Skeletal muscle satellite cell (primary cell): Measurements from ENCODE around the gene NDOR1.

Experiments
- H3K27me3 ChIP-seq: 2 replicates; pipeline ENCODE4 v1.7.0; 2013; ENCODE audit warnings: low read length; ENCODE audit not compliant: control insufficient read depth, insufficient read depth
- H3K36me3 ChIP-seq: 2 replicates; pipeline ENCODE4 v1.7.0; 2013; ENCODE audit warnings: mild to moderate bottlenecking, control low read depth, low read length; ENCODE audit not compliant: insufficient read depth
- H3K4me1 ChIP-seq: 2 replicates; pipeline ENCODE4 v1.7.0; 2013; ENCODE audit warnings: low read length; ENCODE audit not compliant: control insufficient read depth, insufficient read depth
- H3K4me2 ChIP-seq: 2 replicates; pipeline ENCODE4 v1.7.0; 2013; ENCODE audit warnings: mild to moderate bottlenecking, low read length
- H3K4me3 ChIP-seq: 2 replicates; pipeline ENCODE4 v1.7.0; 2013; ENCODE audit warnings: low read length
- H3K9ac ChIP-seq: 2 replicates; pipeline ENCODE4 v1.7.0; 2013; ENCODE audit warnings: mild to moderate bottlenecking, low read depth, low read length, moderate library complexity
- H3K9me3 ChIP-seq: replicated peaks from 2 replicates; pipeline ENCODE4 v1.7.0; 2013; ENCODE audit warnings: mild to moderate bottlenecking, control low read depth, low read length

The NDOR1 gene

GRCh38 chr9:137211532-137211931 is 6.0 kb downstream of the NDOR1 start:
- Histone ChIP-seq H3K4me2 (no peak overlapping the region), H3K27me3 (no peaks in the 10 kb centered on the region), H3K4me1 (peaks cover 9% of the 10 kb centered on the region), H3K36me3 (peaks cover 10% of the 10 kb centered on the region), H3K9ac (no peak overlapping the region), H3K4me3 (no peak overlapping the region), H3K9me3 (no peaks in the 10 kb centered on the region)

- H3K4me3 ChIP-seq, result no peak overlapping the region
- no peak overlapping the region for H3K9ac ChIP-seq
- H3K4me1 ChIP-seq, result peaks cover 13% of the 10 kb centered on the region
- no peaks in the 10 kb centered on the region for H3K27me3 ChIP-seq
- no peaks in the 10 kb centered on the region for H3K9me3 ChIP-seq
- peaks cover 5% of the 10 kb centered on the region for H3K36me3 ChIP-seq
- no peak overlapping the region for H3K4me2 ChIP-seq
Observed at GRCh38 chr9:137212520-137212919, 7.0 kb downstream of the NDOR1 start.

- peaks cover 5% of the 10 kb centered on the region for H3K36me3 ChIP-seq
- H3K4me3 ChIP-seq, result no peak overlapping the region
- peaks cover 21% of the 10 kb centered on the region for H3K4me1 ChIP-seq
- H3K9ac ChIP-seq, result no peak overlapping the region
- H3K27me3 ChIP-seq, result no peaks in the 10 kb centered on the region
- no peak overlapping the region for H3K4me2 ChIP-seq
- H3K9me3 ChIP-seq, result no peaks in the 10 kb centered on the region
Observed at GRCh38 chr9:137213160-137214060, 7.9 kb downstream of the NDOR1 start.

- H3K4me1 ChIP-seq, result peaks cover 29% of the 10 kb centered on the region
- H3K4me3 ChIP-seq, result no peak overlapping the region
Observed at GRCh38 chr9:137214620-137215019, 9.1 kb downstream of the NDOR1 start.

GRCh38 chr9:137215196-137215986 is 9.9 kb downstream of the NDOR1 start:
- H3K4me3 ChIP-seq, result no peak overlapping the region
- no peaks in the 10 kb centered on the region for H3K9me3 ChIP-seq
- peaks cover 29% of the 10 kb centered on the region for H3K4me1 ChIP-seq
- H3K36me3 ChIP-seq, result peaks cover 5% of the 10 kb centered on the region
- no peak overlapping the region for H3K9ac ChIP-seq
- no peaks in the 10 kb centered on the region for H3K27me3 ChIP-seq
- H3K4me2 ChIP-seq, result no peak overlapping the region

More at GRCh38 chr9:137214620-137215019, 9.1 kb downstream of the NDOR1 start:
- H3K9me3 ChIP-seq, result no peaks in the 10 kb centered on the region
- no peak overlapping the region for H3K9ac ChIP-seq
- no peak overlapping the region for H3K4me2 ChIP-seq
- no peaks in the 10 kb centered on the region for H3K27me3 ChIP-seq
- H3K36me3 ChIP-seq, result peaks cover 5% of the 10 kb centered on the region

- Histone ChIP-seq H3K36me3 (peaks cover 5% of the 10 kb centered on the region), H3K27me3 (no peaks in the 10 kb centered on the region), H3K4me1 (peaks cover 29% of the 10 kb centered on the region), H3K9me3 (no peaks in the 10 kb centered on the region), H3K4me2 (peak overlapping the region; percentile 76), H3K4me3 (no peak overlapping the region), H3K9ac (no peak overlapping the region)
Observed at GRCh38 chr9:137216188-137216965, 10.9 kb downstream of the NDOR1 start.

- no peaks in the 10 kb centered on the region for H3K9me3 ChIP-seq
- H3K4me3 ChIP-seq, result peak overlapping the region; percentile 53
- H3K4me1 ChIP-seq, result peaks cover 29% of the 10 kb centered on the region
- peak overlapping the region; percentile 76 for H3K4me2 ChIP-seq
- H3K9ac ChIP-seq, result peak overlapping the region; percentile 54
- no peaks in the 10 kb centered on the region for H3K27me3 ChIP-seq
- H3K36me3 ChIP-seq, result peaks cover 5% of the 10 kb centered on the region
Observed at GRCh38 chr9:137217276-137218211, 12.0 kb downstream of the NDOR1 start.

GRCh38 chr9:137218212-137218753 is 12.8 kb downstream of the NDOR1 start:
- Histone ChIP-seq H3K4me3 (no peak overlapping the region), H3K9ac (no peak overlapping the region), H3K36me3 (peaks cover 5% of the 10 kb centered on the region), H3K9me3 (no peaks in the 10 kb centered on the region), H3K27me3 (no peaks in the 10 kb centered on the region), H3K4me2 (peak overlapping the region; percentile 32), H3K4me1 (peaks cover 36% of the 10 kb centered on the region)

- no peaks in the 10 kb centered on the region for H3K27me3 ChIP-seq
- H3K9me3 ChIP-seq, result no peaks in the 10 kb centered on the region
- peak overlapping the region; percentile 32 for H3K4me2 ChIP-seq
- peaks cover 5% of the 10 kb centered on the region for H3K36me3 ChIP-seq
- no peak overlapping the region for H3K9ac ChIP-seq
- H3K4me1 ChIP-seq, result peaks cover 38% of the 10 kb centered on the region
- no peak overlapping the region for H3K4me3 ChIP-seq
Observed at GRCh38 chr9:137218754-137219271, 13.3 kb downstream of the NDOR1 start.

GRCh38 chr9:137219757-137220316 is 14.3 kb downstream of the NDOR1 start:
- Histone ChIP-seq H3K9ac (no peak overlapping the region), H3K4me3 (no peak overlapping the region), H3K4me2 (no peak overlapping the region), H3K27me3 (no peaks in the 10 kb centered on the region), H3K36me3 (peaks cover 2% of the 10 kb centered on the region), H3K9me3 (no peaks in the 10 kb centered on the region), H3K4me1 (peaks cover 46% of the 10 kb centered on the region)
